GM12873 (cell line): ENCODE results near the gene PRSS57.
A peak's percentile ranks its signal among the peaks of the same experiment; 100 is the strongest.

Source experiments
- CTCF ChIP-seq: IDR thresholded peaks from 2 replicates; pipeline ENCODE4 v1.5.1; 2012; ENCODE audit warnings: low read depth, mild to moderate bottlenecking, moderate library complexity, low read length, control low read depth; ENCODE audit not compliant: insufficient read depth; ENCODE audit errors: missing control alignments

PRSS57 gene

GRCh38 chr19:737591-738093, 42.4 kb upstream of the PRSS57 start:
- peak; percentile 73 for TF ChIP-seq CTCF

GRCh38 chr19:736125-736524, 40.9 kb upstream of the PRSS57 start:
- no peak for TF ChIP-seq CTCF

GRCh38 chr19:734716-735115, 39.5 kb upstream of the PRSS57 start:
- no peak for TF ChIP-seq CTCF

- no peak for TF ChIP-seq CTCF
Measured at GRCh38 chr19:732148-733069, 37.2 kb upstream of the PRSS57 start.

GRCh38 chr19:731000-731399, 35.7 kb upstream of the PRSS57 start:
- TF ChIP-seq CTCF: no peak

- TF ChIP-seq CTCF: no peak
Measured at GRCh38 chr19:729965-730668, 34.9 kb upstream of the PRSS57 start.

GRCh38 chr19:728011-728410, 32.8 kb upstream of the PRSS57 start:
- no peak for TF ChIP-seq CTCF
